Myocyte (in vitro differentiated cells): Measurements from ENCODE around the gene ZBED4. TPM values are rescaled to one million over a fixed set of nuclear protein-coding genes. Genes with fewer than 3 reads are reported as not detected.
"Not testable (repeated sequence)": the region's sequence is repeated elsewhere in the genome, so short reads cannot be mapped to it uniquely, and the experiment has no call there.

Experiments used
- DNase-seq: peaks from one replicate; pipeline ENCODE4 v3.0.0-alpha.2; 2012; ENCODE audit warnings: low read depth
- total RNA-seq: library from RNA; depleted of rRNA; stranded (reverse); fragments of >200 nt; gene quantifications from 2 replicates; pipeline ENCODE4 v1.2.3, GENCODE V29; 2014

Gene ZBED4
- total RNA-seq, 1 donor from 2014 or later, result 15.3 TPM

DNA sequence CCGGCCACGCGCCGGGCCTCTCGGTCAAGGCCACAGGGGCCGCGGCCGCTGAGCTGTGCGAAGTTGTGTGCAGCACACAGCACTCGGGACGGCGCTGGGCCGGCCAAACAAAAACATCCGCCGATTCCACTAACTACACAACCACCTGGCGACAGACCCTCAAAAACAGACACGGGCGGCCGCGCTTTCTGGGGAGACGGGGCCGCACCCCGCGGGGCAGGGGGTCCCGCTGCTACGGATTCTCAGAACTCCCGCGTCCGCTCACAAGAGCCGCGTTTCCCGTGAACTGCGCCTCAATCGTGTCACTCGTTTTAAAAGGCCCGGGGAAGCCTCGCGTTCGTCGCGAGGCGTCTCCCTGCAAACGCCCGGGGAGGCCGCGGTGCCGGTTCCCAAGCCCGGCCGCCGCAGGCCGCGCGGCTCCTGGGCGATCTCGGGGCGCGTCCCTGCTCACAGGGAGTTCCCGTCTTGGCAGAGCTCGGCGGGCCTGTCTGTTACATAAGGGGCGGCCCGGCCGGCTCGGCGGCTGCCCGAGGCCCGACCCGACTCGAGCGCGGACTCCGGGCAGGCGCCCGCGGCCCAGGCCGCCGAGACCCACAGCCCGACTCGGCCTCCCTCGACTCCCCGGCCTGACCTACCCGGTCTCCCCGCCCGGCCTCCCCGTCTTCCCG is 26.9 kb upstream of the ZBED4 start:
- peak; percentile 43 for DNase-seq

DNA sequence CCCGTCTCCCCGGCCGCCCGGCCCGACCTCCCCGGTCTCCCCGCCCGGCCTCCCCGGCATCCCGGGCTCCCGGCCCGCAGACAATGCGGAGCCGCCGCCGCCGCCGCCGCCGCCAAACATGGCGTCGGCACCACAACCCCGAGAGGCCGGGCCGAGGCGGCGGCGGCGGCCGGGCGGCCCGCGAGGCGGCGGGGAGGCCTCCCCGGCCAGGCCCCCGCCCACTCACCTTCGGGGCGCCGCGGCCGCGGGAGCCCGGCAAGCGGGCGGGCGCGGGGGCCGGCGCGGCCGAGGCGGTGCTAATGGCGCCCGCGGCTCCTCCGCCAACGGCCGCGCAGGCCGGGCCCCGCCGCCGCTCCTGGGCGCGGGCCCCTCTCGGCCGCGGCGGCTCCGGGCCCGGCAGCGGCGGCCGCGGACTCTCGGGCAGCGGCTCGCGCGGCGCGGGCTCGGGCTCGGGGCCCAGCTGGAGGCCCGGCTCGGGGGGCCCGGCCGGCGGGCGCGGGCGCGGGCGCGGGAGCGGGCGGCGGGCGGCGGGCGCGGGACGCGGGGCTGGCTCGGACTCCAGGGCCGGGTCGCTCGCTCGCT is 26.3 kb upstream of the ZBED4 start:
- DNase-seq, result peak; percentile 30

DNA sequence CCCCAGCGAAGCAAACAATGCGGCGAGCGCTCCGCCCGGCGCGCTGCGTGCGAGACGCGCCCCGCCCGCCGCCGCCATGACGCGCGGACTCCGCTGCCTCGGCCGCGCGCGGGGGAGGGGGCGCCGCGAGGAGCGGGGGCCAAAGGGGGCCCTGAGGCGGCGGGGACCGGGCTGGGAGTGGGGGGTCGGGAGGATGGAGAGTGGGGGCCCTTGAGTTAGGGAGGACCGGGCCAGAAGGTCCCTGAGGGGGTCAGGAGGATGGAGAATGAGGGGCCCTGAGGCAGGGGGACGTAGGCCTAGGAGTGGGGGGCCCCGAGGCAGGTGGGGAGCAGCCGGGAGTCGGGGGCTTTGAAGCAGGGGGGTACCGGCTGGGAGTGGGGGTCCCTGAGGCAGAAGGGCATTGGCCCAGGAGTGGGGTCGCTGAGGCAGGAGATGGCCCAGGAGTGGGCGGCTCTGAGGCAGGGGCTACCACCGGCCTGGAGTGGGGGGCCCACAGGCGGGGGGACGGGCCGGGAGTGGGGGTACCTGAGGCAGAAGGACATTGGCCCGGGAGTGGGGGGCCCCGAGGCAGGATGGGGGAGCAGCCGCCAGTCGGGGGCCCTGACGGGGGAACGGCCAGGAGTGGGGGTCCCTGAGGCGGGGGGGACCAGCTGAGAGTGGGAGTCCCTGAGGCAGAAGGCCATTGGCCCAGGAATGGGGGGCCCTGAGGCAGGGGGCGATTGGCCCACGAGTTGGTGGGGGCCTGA is 25.6 kb upstream of the ZBED4 start, which contains the start of gene BRD1:
TSS of gene BRD1 (minus strand) at position 21 of the 746 bp plus-strand sequence. CDS start 3,556 bp downstream, outside the sequence.
- DNase-seq, result peak; percentile 77

DNA sequence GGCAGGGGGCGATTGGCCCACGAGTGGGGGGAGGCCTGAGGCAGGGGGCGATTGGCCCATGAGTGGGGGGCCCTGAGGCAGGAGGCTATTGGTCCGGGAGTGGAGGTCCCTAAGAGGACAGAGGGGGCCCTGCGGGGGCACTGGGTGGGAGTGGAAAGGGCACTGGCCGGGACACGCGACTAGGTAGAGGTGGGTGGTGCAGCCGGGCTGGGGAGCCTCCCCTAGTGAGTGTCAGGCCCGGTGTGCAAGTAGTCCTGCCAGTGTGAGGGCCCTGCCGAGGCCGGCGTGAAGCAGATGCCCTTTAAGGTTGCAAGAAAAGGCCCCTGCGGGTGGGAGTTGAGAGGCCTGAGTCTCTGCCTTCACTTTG is 25.1 kb upstream of the ZBED4 start:
- DNase-seq, result no peak

DNA sequence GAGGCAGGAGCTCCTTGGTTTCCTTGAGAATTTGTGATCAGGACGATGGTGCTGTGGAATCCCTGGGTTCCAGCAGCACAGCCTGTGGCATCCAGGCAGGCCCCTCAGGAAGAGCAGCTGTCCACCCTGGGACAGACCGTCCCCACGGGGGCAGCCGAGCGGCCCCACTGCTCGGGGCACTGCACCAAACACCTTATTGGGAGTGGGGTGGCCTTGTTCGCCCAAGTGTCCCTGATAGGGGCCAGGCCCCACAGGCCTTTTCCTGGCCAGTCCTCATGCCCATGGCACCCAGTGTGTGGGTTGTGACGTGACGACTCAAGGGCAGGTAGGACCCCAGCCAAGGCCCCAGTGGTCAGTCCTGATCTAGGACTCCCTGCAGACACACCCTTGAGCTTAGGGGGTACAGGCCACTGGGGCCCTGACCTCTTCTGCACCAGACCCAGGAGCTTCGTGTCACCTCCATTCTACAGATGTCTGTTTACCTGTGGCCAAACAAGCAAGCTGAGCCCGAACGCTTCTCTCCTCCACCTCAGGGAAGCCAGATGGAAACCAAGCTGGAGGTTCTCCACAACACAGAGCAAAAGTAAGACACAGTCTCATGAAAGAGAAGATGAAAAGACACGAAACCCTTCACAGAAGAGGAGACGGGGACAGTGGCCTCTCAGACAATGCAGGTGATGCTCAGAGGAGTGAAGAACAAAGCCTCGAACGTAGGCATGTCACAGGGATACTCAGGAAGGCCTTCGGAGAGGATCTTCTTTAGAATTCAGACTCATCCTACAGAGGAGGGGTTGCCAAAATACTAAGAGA is 24.4 kb upstream of the ZBED4 start:
- no peak for DNase-seq

DNA sequence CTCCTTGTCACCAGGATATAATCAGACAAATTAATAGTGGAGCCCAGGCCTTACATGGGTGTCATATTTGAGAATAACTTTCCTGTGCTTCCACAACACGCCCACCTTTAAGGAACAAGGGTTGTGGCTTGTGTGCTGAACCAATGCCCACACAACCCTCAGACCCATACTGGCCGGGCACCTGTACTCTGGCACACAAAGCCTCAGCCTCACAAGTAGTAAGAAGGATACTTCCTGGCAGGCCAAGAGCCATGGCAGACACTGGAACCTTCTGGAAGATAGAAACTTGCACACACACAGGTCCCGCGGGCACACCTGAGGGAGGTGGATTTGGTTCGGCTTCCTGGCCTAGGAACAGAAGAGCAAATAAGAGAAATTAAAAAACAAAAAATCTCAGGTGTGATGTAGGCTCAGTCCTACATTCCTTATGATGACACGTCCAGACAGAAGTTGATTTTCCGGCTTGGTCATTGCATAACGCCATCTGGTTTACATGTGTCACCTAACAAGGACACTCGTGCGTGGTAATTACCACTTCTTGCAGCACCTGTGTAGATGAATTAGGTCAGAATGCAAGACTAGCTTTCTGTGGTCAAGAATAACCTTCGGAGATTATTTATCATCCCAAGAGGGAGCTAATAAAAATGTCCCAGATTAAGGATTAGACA is 20.2 kb upstream of the ZBED4 start:
- no peak for DNase-seq

DNA sequence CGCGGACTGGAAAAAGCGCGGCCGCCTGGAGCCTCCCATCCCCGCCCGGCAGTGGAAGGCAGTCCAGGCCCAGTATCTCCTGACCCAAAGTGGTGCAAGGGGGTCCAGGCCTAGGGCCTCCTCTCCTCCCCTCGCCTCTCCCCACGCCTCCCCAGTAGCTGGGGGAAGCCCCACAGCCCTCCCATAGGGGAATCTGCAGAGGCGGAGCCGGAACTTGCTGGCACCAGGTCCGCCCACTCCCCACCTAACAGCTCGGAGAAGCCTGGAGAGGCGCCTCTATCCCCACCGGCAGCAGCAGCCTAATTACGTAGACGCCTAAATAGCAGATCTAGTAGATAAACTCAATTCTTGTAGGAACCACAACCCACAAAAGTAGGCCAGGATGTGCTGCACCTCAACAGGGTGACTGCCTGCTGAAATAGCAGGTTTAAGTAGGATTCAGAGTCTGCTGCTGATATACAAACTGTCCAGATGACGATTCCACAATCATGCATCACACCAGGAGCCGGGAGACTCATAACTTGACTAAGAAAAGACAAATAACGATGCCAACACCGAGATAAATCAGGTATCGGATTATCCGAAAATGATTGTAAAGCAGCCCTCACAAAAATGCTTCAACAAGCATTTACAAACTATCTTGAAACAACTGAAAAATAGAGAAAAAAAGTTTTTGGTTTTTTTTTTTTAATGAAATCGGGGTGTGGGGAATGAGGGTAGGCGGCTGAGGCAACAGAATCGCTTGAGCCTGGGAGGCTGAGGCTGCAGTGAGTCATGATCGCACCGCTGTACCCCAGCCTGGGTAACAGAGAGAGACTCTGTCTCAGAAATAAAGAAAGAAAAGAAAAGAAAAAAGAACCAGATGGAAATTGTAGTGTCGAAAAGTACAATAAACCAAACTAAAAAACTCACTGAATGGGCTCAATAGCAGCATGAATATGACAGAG is 14.6 kb upstream of the ZBED4 start:
- DNase-seq, result no peak

DNA sequence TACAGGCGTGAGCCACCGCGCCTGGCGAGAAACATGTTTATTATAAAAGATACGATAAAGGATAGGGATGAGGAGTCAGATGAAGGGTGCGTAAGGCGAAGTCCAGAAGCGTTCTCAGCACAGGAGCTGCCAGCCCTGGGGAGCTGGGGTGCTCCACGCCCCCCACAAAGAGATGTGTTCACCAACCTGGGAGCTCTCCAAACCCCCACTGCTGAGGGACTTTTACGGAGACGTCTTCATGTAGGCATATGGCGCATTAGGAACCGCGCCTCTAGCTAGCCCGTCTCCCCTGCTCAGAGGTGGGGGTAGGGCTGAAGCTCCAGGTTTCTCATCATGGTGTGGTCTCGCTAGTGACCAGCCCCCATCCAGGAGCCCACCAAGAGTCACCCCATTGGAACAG is 8.4 kb upstream of the ZBED4 start:
- no peak for DNase-seq

DNA sequence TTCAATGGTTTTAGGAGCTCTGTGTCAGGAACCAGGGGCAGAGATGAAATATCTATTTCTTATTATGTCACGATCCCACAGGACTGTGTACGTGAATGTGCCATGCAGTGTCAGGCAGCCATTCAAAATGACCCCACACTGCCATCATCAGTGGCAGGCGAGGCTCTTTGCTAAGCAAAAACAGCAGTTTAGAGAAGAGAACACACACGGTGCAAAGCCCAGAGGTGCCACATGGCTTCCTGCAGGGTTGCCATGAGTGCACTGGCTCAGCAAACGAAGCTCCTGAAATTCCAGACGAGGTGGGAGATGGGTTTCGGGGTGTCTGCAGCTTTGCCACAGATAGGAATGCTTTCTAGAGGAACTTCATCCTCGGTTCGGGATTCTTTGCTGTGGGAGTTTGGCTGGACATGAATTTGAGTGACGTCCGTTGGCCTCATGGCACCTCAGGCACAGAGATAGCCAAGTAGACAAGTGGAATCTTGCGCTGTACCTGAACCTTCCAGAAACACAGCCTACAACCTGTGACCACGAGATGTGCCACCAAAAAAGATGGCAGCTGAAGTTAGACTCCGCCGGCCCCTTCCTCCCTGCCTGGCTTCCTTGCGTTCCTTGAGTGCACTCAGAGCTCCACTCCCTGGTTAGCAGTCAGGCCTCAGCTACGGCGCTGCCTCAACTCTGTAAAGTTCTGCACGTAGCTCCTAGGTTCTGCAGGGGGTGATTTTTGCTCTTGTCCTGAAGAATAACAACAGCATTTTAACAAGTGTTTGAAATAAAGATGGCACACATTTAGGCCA is 7.8 kb upstream of the ZBED4 start:
- no peak for DNase-seq

DNA sequence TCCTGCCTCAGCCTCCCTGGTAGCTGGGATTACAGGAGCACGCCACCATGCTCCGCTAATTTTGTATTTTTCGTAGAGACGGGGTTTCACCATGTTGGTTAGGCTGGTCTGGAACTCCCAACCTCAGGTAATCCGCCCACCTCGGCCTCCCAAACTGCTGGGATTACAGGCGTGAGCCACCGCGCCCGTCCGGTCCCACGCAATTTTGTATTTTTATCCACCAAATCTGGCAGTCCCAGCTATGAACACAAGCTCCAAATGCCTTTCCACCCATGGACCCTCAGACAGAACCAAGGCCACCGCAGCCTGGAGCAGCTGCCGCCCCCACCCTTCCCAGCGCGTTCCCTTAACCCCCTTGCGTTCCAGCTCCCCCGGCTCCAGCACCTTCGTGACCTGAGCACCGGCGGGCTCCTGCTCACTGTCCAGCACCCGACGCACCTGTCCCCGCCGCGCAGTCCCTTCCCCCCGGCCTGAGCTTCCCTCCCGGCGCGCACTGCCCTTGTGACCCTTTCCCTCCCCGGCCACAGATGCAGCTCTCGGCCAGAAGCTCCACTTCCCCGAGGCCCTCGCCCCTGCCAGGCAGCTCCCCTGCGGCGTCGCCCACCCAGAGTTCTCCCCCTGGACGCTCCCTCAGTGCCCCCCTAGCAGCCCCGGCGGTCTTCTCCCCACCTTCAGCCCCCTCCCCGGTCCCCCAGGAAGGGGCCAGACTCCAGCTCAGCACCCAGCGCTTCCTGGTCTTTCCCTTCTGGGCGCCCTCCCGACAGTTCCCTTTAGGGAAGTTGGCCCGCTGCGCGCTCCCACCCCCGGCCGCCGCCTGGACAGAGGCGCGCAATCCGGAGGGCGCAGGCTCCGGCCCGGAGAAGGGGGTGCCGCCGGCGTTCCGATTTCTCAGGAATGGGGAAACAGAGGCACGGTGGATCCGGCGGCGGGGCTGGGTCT is 5.6 kb upstream of the ZBED4 start:
- no peak for DNase-seq

DNA sequence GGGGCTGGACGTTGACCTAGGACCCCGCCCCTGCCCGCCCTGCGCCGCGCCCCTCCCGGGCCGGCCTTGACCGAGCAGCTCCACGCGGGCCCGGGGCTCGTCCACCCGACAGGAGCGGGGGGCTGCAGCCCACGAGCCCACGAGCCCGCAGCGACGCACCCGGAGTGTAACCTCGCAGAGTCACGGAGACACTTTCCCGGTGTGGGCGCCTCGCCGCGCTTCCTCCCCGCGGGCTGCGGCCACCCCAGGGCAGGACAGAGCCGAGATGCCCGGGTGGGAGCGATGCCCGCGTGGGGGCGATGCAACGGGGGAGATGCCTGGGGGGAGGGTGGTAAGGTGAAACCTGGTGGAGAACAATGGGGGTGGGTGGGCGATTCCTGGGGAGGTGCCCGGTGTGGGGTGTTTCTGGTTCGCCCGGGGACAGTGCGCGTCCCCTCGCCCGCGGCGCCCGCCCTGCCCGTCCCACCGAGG is 4.9 kb upstream of the ZBED4 start:
- DNase-seq, result no peak

DNA sequence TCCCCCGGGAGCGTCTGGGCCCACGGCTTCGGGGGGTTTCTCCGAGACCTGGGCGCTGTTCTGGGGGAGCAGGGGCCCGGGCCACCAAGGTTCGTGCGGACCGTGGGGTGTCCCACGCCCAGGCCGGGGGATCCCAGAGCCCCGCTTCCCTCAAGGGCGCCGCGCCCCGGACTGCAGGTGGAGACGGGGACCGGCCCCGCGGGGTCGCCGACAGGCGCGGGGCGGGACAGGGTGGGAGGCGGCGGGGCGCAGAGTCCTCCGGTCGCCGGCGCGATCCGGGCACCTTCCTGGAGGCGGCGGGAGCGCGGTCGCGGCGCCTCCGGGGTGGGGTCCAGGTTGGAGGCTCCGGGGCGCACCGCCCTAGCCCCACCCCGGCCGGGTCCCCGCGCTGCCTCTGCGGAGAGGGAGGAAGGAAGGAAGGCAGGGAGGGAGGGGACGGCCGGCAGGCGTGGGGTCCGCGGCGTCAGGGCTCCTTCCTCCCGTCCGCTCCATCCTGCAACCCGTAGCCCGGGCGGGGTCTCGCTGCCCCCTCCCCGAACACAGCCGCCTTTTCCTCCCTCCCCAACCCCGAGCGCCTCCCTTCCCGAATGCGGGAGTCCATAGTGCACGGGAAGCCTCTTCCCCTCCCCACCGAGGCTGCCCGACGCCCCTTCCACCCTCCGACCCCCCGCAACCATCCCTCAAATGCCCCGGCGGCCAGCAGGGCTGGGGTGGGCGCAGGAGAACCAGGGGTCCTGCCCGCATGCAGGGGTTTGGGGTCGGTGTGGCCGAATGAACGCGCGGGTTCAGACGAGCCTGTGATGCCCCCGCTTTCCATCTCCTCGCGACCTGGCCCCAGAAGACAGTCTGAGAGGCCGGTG is 4.3 kb upstream of the ZBED4 start:
- DNase-seq, result no peak

DNA sequence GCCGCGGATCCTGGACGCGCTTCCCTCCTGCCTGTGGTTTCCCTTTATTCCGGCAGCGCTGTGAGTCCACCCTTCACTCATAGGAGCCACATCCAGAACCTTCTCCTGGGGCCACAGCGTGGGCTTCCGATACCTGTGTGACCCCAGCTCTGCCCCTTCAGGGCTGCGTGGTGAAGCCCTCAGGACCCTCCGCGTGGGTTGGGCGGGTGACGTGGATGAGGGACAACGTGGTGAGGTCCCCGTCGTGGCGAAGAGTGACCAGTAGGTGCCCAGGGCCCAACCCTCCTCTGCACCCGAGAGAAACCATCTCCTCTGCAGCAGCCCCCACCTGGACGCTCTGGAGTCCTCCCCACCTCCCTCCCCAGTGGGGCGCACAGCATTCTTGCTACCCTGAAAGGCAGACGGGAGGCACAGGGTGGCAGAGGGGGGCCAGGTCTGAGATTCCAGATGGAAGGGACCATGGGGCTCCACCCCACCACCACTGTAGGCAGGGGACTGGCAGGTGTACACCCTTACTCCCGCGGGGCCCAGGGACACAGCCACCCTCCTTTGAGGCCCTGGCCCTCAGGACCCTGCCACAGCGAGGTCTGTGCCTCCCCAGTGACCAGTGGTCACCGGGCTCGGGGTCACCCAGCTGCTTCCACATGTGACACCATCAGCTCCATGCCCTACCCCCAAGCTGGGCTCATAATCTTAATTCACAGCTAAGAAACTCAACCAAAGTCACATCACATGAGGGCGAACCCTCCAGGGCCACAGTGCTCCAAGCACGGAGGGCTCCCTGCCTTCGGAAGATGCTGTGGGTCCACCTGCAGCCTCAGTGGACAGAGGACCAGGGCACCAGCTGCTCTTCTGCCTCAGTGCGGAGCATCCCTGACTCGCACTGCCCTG is 3.4 kb upstream of the ZBED4 start:
- no peak for DNase-seq

DNA sequence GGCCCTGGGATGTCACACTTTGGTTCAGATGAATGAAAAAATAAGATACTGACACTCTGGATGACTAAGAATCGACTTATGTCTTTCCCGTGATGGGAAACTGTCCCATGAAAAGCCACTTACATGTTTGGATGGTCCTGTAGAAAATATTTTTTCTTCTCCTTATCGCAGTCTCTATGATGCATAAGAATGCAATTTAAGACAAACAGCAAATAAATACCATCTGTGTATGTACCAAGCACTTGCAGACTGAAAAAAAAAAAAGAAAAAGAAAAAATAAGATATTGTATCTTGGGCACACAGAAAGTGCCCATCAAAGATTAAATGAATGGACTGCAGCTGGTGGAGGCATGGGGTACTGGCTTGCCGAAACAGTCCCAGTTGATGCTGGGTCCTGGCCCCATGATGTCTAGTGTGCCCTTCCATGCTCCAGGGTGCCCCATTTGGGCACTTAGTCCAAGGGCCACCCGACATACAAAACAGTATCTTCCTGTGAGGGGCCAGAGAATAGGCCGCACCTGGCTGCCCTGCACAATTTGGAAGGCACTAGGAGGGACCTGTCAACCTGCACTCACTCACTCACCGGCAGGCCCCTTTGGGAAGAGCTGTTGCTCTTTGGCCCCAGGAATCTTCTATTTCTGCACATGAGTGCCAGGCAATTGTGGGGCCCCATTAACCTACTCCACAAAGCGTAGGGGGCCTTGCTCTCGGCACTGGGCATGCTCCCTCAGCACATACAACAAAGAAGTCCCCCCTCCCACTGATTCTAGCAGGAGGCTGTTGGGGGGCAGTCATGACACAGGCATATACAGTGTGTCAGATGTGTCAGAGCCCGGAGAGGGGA is 2.5 kb upstream of the ZBED4 start:
- DNase-seq, result no peak

DNA sequence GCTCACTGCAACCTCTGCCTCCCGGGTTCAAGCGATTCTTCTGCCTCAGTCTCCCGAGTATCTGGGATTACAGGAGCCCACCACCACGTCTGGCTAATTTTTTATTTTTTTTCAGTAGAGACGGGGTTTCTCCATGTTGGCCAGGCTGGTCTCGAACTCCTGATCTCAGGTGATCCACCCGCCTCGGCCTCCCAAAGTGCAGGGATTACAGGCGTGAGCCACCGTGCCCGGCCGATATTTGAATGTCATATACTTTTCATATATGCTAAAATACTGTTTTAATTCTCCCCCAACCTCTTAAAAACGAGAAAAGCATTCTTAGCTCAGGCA is 1.1 kb upstream of the ZBED4 start:
- not testable (repeated sequence) for DNase-seq
